Inferior parietal cortex (tissue), 1 donor: ENCODE measurements around the gene PAQR6.
"Not testable (repeated sequence)": the region's sequence is repeated elsewhere in the genome, so short reads cannot be mapped to it uniquely, and the experiment has no call there.

Experiments used
- DNase-seq: peaks from one replicate; pipeline ENCODE4 v3.0.0-alpha.2; 2016; ENCODE audit errors: extremely low spot score

The PAQR6 gene

DNA sequence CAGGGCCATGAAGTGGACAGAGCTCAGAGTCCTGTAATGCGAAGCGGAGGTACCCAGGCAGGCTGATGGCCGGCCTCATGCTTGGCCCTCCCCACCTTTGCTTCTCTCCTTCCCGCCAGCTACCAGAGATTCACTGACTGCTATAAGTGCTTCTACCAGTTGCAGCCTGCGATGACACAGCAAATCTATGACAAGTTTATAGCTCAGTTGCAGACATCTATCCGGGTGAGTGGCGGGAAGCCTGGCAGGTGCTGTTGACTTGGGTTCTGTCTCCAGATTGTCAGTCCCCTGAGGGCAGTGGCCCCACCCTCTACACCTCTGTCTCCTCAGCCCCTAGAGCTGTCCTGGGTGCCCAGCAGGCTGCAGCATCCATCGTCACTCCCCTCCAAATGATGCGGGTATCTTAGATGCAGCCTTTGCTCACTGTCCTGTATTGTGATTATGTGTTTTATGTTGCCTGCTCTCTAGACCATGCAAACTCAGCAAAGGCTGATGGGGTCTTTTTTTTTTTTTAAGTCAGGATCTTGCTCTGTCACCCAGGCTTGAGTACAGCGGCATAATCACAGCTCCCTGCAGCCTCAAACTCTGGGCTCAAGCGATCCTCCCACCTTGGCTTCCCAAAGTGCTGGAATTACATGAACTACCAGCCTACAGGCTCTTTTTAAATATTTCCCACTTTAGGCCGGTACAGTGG, 15.5 kb downstream of the PAQR6 start:
- DNase-seq = no peak

DNA sequence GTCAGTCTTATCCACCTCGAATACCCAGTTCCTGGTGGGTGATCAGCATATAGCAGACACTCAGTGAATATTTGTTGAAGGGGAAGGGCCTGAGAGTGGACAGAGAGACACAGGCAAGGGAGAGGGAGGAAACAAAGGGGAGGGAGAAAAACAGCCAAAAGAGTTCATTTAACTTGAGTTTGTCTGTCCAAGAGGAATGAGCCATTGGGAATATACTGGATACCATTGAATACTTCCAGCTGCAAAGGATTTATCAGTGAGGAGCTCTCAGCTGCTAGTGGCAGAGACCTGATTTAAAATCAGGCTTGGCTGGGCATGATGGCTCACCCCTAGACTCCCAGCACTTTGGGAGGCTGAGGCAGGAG, 17.4 kb downstream of the PAQR6 start:
- DNase-seq = no peak

DNA sequence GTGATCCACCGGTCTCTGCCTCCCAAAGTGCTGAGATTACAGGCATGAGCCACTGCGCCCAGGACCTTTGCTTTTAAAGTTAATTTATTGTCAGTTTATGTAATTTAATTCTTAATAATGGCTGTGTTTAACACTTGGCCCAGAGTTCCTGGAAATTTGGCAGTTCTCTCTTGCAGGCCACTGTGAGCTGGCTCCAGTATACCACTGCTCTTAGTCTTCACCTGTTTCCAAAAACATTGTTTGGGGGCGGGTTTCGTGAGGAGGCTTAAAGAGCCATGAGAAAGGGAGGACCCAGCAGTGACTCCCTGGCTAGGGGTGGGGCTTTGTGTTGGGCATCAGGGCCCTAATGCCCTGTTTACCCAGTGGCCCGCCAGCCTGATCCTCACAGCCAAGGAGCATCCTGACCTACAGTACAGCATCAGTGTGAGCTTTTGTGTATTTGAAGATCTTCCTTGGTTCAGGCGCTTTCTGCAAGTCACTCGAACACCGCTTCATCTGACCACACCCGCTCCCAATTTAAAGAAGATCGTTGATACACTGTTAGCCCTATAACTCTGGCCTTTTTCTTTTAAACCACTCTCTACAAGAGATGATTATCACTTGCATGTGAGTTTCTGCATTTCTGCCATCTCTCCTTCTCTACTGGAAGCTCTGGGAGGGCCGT, 17.9 kb downstream of the PAQR6 start:
- DNase-seq = no peak

DNA sequence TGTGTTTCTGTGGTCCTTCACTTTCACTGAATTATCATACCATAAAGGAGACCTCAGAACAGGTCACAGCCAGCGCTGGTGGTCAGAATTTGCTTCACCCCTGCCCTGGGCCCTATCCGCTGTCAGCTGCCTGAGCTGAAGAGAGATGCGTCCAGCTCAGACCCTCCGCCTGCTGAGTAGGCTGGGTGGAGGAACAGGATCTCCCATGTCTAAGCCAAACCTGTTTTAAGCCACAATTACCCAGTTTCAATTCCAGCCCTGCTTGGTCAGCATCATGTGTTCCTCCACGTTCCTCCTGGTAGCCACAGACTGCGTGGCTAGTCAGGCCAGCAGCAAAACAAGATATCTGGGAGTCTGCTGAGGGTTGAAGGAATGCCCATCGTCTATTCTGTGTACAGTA, 19.4 kb downstream of the PAQR6 start:
- no peak for DNase-seq

DNA sequence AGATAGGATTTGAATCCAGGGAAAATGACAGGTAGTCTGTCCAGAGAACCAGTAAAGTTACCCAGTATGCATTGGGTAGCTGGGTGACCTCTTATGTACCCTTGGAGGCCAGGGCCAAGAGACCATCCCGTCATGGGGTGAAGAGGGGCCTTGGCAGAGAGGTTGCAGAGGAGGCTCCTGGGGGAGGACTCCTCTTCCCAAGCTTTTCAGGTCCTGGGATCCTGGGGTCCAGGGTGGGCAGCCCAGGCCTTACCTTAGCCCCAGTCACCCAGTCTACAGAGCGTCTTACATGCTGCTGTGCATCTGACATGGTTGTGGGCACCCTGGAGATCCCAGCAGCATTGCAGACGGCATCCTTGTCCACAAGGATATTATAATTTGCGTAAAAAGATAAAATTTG, 21.1 kb downstream of the PAQR6 start:
- no peak for DNase-seq

DNA sequence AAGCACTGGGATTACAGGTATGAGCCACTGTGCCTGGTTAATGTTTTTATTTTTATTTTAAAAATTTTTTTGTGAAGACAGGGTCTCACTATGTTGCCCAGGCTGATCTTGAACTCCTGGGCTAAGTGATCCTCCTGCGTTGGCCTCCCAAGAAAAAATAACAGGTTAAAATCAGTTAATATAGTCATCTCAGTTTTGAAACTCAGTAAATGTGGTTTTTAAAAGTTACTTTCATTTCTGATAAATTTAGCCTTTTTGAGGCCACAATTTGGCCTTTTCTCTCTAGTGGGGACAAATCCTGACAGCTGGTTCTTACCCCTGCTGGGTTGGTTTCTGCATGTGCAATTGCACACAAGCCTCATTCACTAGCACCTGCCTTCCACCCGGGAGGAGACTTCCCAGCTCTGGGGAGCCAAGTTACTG, 21.7 kb downstream of the PAQR6 start:
- DNase-seq = no peak

DNA sequence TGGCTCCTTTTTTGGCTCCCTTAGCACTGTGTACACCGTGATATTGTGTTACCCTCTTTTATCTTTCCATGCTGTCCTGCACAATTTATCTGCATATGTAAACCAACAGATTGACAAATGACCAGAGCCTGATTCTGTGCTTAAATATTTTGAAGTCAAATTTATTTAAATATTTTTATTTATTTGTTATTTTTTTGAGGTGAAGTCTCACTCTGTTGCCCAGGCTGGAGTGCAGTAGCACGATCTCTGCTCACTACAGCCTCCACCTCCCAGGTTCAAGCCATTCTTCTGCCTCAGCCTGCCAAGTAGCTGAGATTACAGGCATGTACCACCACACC, 22.2 kb downstream of the PAQR6 start:
- DNase-seq = no peak

DNA sequence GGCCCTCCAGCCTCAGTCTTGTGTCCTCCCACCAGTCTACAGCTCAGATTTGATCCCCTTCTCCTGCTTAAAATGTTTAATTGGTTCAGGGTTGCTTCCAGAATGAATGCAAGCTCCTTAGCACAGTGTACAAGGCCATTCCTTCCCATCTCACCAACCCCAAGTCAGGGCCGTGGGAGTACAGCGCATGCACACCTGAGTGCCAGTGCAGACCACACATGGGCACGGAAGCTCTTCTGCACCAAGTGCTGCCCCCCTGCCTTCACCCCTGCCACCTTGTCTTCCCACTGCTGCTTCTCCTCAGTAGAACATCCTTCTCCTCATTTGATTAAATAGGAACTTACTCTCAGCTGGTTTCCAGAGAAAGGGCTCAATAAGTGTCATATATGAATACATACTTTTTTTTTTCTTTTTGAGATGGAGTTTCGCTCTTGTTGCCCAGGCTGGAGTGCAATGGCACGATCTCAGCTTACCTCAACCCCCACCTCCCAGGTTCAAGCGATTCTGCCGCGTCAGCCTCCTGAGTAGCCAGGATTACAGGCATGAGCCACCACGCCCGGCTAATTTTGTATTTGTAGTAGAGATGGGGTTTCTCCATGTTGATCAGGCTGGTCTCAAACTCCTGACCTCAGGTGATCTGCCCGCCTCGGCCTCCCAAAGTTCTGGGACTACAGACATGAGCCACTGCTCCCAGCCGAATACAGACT, 25.7 kb downstream of the PAQR6 start:
- DNase-seq = no peak

DNA sequence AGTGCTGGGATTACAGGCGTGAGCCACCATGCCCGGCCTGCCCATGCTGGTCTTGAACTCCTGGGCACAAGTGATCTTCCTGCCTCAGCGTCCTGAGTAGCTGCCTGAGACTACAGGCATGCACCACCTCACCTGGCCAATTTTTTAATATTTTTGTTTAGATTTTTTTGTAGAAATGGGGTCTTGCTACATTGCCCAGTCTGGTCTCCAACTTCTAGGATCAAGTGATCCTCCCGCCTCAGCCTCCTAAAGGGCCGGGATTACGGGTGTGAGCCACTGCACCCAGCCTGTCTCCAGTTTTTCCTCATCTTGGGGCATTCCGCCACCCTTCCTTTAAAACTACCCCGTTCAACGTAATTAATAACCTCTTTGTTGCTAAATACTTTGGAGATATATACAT, 27.6 kb downstream of the PAQR6 start:
- no peak for DNase-seq

DNA sequence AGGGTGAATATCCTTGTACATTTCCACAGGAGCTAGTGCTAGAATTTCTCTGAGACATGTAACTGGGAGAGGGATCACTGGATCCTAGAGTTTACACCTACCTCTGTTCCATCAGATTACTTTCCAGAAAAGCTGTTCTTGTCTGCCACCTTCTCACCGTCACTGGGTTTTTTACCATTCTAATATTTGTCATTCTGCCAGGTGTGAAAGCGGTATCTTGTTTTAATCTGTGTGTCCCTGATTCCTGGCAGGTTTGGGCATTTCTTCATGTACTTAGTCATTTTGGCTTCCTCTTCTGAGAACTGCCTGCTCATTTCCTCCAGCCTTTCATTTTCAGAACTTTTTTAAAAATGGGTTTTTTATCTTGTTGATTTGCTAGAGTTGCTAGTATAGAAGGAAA, 30.0 kb downstream of the PAQR6 start:
- peak; percentile 39 for DNase-seq

DNA sequence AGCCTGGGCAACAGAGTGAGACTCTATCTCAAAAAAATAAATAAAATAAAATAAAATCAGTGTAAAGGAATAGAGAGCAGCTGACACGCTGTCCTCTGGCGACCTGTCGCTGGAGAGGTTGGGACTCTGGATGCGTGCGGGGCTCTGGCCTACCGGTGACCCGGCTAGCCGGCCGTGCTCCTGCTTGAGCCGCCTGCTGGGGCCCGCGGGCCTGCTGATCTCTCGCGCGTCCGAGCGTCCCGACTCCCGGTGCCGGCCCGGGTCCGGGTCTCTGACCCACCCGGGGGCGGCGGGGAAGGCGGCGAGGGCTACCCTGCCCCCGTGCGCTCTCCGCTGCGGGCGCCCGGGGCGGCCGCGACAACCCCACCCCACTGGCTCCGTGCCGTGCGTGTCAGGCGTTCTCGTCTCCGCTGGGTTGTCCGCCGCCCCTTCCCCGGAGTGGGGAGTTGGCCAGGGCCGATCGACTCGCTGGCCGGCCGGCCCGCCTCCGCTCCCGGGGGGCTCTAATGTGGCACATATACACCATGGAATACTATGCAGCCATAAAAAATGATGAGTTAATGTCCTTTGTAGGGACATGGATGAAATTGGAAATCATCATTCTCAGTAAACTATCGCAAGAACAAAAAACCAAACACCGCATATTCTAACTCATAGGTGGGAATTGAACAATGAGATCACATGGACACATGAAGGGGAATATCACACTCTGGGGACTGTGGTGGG, 31.3 kb downstream of the PAQR6 start:
- not testable (repeated sequence) for DNase-seq

DNA sequence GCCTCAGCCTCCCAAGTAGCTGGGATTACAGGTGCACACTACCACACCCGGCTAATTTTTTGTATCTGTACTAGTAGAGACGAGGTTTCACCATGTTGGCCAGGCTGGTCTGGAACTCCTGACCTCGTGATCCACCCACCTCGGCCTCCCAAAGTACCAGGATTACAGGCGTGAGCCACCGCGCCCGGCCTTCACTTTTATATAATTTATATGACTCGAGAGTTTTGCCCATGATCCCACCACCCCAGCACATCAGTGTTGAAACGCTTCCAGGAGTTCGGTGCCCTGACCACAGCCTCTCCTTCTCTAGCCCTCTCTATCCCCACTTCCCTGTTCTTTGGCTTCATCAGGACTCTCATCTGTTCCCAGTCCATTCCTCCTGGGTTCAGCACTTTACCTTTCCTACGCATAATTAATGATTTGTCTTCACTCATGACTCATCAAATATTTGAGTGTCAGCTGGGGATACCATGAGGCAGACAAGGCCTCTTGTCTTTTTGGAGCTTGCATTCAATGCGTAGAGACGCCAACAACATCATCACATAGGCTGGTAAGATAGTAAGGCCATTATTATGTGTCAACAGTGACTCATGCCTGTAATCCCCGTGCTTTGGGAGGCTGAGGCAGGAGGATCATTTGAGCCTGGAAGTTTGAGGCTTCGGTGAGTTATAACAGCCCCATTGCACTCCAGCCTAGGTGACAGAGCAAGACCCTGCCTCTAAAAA, 33.7 kb downstream of the PAQR6 start:
- no peak for DNase-seq

DNA sequence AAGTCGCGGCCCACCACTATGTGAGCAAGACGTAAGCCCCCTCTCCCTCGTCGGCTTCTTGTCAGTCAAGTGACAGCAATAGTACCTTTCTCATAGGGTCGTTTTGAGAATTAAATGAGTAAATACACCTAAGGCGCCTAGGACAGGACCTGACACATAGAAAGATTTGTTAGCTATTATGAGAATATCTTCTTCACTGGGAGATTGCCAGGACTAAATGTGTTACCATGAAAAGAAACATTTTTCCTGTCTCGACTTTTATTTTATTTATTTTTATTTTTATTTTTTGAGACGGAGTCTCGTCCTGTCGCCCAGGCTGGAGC, 34.3 kb downstream of the PAQR6 start:
- DNase-seq = peak; percentile 18

DNA sequence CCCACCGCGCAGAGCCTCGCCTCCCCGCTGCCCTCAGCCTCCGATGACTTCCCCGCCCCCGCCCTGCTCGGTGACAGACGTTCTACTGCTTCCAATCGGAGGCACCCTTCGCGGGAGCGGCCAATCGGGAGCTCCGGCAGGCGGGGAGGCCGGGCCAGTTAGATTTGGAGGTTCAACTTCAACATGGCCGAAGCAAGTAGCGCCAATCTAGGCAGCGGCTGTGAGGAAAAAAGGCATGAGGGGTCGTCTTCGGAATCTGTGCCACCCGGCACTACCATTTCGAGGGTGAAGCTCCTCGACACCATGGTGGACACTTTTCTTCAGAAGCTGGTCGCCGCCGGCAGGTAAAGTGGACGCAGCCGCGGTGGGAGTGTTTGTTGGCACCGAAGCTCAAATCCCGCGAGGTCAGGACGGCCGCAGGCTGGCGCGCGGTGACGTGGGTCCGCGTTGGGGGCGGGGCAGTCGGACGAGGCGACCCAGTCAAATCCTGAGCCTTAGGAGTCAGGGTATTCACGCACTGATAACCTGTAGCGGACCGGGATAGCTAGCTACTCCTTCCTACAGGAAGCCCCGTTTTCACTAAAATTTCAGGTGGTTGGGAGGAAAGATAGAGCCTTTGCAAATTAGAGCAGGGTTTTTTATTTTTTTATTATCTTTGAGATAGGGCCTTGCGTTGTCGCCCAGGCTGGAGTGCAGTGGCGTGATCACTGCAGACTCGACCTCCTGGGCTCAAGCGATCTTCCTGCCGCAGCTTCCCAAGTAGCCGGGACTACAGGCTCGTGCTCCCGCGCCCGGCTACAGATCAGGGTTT, 34.8 kb downstream of the PAQR6 start, which contains the start of gene PMF1:
Gene PMF1 (plus strand): TSS at position 175 of the 811 bp plus-strand sequence. CDS start 9 bp downstream, at position 184.
- peak; percentile 97 for DNase-seq

DNA sequence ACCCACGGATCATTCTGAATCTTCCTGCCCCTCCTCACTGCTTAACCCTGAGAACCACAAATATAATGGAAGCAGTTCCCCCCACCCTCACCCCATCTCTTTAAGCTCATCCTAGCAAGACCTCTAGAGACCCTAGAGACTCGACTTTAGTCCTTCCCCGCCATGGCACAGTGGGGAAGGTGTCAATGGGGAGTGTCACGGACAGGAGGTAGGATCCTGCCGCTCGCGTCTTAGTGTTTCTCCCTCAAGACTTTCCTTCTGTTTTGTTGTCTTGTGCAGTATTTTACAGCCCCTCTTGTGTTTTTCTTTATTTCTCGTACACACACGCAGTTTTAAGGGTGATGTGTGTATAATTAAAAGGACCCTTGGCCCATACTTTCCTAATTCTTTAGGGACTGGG, 35.7 kb downstream of the PAQR6 start:
- DNase-seq = no peak

DNA sequence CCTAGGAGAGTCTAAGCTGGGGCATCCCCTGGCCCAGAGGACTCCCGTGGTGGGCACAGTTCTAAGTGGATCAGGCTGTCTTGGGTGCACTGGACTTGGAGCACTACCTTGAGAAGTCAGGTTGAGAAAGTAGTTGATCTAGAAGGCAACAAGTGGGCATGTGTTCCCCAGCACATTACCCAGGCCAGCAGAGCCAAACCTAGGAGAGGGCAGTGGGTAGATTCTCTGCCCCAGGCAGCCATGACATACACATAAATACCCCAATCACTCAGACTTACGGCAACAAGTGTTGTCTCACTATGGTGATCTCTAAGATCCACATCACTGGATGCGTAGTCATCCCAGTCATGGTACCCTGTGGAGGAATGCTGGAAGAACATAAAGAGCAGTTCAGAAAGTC, 36.6 kb downstream of the PAQR6 start:
- DNase-seq = no peak

DNA sequence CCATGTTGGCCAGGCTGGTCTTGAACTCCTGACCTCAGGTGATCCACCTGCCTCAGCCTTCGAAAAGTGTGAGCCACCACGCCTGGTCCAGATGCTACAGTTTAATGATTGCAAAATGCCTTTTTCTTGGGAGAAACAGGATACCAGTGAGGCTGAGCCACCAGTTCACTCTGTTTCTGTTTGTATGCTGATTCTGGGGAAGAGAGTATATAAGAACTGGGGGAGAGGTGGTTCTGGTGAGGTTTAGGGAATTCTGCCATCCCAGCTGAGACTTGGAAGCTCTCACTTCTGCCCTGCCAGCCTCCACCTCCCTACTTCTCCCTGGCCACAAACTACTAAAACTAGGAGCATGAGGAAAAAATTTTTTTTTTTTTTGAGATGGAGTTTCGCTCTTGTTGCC, 43.2 kb downstream of the PAQR6 start:
- DNase-seq = no peak

DNA sequence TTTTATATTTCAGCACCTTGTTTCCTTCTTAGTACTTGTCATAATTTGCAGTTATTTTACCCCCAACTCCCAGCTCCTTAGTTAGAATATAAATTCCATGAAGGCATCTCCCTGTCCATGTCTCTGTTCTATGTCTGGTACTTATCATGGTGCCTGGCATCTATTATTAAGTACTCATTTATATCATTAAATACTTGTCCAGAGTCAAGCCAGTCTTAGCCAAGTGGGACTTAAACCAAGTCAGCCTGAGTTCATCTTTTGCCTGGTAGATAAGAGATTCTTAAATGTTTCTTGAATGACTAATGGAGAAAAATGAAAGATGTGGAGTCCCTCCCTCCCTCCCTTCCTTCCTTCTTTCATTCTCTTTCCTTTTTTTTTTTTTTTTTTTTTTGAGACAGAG, 44.5 kb downstream of the PAQR6 start:
- no peak for DNase-seq

DNA sequence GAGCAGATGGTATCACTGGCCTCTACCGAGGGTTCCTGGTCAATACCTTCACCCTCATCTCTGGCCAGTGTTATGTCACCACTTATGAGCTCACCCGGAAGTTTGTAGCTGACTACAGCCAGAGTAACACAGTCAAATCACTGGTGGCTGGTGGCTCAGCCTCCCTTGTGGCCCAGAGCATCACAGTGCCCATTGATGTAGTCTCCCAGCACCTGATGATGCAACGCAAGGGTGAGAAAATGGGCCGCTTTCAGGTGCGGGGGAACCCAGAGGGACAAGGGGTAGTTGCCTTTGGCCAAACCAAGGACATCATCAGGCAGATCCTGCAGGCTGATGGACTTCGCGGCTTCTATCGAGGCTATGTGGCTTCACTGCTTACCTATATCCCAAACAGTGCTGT, 47.8 kb downstream of the PAQR6 start:
- no peak for DNase-seq

DNA sequence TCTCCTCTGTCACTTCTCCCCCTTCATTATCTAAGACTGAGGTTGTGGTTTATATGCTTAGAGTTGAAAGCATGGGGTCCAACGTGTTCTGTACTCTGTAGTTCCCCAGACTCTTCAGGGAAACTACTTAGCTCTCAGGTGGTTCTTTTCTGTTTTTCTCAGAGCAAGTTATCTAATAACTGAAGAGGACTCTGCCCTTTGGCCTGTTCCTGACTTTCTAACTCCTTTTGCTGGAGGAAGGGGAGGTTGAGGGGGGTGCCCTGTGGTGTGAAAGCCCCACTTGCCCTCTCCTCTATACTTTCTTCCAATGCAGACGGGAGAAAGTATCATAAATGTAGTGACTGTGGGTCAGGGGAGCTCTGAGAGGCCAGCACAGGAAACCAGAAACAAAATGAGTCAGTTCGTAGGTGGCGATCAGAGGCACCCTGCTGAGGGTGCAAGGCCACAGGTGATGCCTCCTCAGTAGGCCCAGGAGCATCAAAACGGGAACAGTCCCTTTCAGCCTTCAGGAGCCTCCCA, 49.0 kb downstream of the PAQR6 start:
- no peak for DNase-seq

DNA sequence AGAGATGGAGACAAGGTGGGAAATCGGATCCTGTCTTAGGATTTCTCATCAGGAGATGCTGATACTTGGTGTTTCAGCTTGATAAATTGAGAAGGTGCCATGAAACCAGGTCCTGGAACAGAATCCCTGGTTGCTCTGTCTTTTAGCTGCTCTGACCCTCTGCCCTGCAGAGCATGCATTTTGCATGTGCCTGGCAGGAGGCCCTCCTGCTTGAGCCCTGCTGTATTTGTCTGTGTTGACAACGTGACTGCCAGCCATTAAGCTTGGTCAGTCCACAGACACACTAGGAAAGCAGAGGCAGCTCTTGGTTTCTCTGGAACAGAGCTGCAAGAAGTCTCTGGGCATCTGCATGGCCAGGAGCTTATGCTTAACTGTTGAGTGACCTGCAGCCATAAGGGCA, 51.4 kb downstream of the PAQR6 start:
- DNase-seq = no peak
